Stimulated activated naive CD8-positive, alpha-beta T cell treated with anti-CD3 and anti-CD28 coated beads, Interleukin-15, amount 100 ng/mL, for 72 hours (primary cell): ENCODE data around the gene CSN1S1.
A peak's percentile ranks its signal among the peaks of the same experiment; 100 is the strongest.
"Not testable (repeated sequence)": the region's sequence is repeated elsewhere in the genome, so short reads cannot be mapped to it uniquely, and the experiment has no call there.

Experiments
- ATAC-seq: fragments of 150-1000 bp; cut with Tn5 transposase; 2 replicates; pipeline ENCODE4 v1.10.0; 2021; ENCODE audit warnings: mild to moderate bottlenecking, moderate library complexity
- DNase-seq, 2 donors: peaks; one replicate each; pipeline ENCODE4 v3.0.0; 2021 to 2022
- H3K27ac Mint-ChIP-seq, 2 donors: one replicate each; pipeline ENCODE4 v1.8.0; 2022; ENCODE audit warnings: mild to moderate bottlenecking in 2 of 2, mixed read lengths in 2 of 2, moderate library complexity in 2 of 2
- H3K27me3 Mint-ChIP-seq: one replicate; pipeline ENCODE4 v1.8.0; 2022; ENCODE audit warnings: mixed read lengths
- H3K4me1 Mint-ChIP-seq: one replicate; pipeline ENCODE4 v1.8.0; 2022; ENCODE audit warnings: mild to moderate bottlenecking, mixed read lengths
- H3K4me3 Mint-ChIP-seq, 2 donors: one replicate each; pipeline ENCODE4 v1.8.0; 2022; ENCODE audit warnings: mild to moderate bottlenecking in 2 of 2, mixed read lengths in 2 of 2, moderate library complexity in 1 of 2
- H3K9me3 Mint-ChIP-seq, 2 donors: one replicate each; pipeline ENCODE4 v1.8.0; 2022; ENCODE audit warnings: mixed read lengths in 2 of 2

Gene CSN1S1, protein sequence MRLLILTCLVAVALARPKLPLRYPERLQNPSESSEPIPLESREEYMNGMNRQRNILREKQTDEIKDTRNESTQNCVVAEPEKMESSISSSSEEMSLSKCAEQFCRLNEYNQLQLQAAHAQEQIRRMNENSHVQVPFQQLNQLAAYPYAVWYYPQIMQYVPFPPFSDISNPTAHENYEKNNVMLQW

DNA sequence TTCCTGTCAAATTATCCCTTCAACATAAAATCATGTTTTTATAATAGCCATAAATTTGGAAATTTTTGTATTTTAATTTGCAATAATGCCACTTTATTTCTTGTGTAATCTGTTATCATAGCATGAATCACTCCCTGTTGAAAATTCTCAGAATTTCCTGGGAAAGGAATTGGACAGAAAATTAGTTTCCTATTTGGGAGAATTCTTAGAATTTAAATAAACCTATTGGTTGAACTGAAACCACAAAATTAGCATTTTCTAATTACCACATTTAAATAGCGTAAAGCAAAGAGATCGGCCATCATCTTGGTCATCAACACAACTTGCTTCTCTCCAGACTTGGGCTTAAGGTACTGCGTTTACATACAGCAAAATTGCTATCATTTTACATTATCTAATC lies at the start of gene CSN1S1:
CSN1S1 (plus strand) TSS at position 301 of the 400 bp plus-strand sequence. CDS start 1,488 bp downstream, outside the sequence.
- H3K27ac Mint-ChIP-seq = no peak within 1 kb of the TSS
- no peaks in the 10 kb centered on the region for H3K9me3 Mint-ChIP-seq
- DNase-seq (no peak), ATAC-seq (no peak)
- H3K4me1 Mint-ChIP-seq = no peaks in the 10 kb centered on the region
- H3K27me3 Mint-ChIP-seq = no peaks in the 10 kb centered on the region
- H3K4me3 Mint-ChIP-seq = no peak within 1 kb of the TSS

DNA sequence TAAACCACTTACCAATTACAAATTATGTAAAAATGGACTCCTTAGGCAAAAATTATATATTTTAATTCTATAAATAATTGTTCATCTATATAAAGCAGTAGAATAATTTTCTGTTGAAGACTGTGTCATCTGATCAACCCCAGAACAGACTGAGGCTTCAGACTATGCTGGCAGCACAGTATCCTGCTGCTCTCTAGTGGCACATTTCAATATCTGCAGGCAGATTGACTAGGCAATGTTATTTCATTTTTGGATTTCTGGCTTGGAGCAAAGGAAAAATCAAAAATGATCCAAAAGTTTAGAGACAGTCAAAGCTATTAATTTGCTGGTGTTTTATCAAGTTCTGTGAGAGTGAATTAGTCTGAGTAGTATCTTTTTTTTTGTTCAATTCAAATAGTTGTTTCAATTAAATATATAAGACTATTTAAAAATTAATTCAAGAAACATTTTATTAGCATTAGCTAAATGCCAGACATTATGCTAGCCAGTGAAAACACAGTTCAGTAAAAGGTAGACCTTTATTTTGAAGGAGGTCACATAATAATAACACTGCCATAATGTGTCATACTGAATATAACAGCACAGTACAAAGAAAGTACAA lies 49.6 kb upstream of the CSN1S1 start:
- H3K9me3 Mint-ChIP-seq = peaks cover 0 to 5% of the 10 kb centered on the region in 2 donors
- H3K4me1 Mint-ChIP-seq = no peaks in the 10 kb centered on the region
- H3K4me3 Mint-ChIP-seq = no peak overlapping the region
- H3K27me3 Mint-ChIP-seq = no peaks in the 10 kb centered on the region
- peak; percentile 70 for ATAC-seq
- H3K27ac Mint-ChIP-seq = no peak overlapping the region
- peak in 1 of 2 donors; percentile 19 for DNase-seq

DNA sequence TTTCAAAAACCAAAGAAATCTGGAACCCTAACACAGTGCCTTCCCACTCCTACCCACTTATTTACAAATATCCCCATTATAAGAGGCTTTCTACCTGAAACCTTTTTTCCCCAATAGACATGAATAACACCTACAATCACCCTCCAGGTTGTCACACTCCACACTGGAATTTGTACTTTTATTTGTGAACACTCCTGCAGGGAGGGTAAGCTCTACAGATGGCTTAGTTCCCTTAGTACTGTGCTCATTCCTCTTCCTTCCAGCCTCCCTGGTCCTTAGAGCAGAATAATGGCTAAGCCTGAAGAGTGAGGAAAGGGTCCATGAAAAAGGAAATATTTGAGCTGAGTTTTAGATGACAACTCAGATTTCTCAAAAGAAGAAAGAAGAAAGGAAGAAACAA lies 48.7 kb upstream of the CSN1S1 start:
- no peak for ATAC-seq
- H3K27me3 Mint-ChIP-seq = no peaks in the 10 kb centered on the region
- H3K4me3 Mint-ChIP-seq = no peak overlapping the region
- H3K9me3 Mint-ChIP-seq = peaks cover 0 to 5% of the 10 kb centered on the region in 2 donors
- no peaks in the 10 kb centered on the region for H3K4me1 Mint-ChIP-seq
- peak overlapping the region in 1 of 2 donors; percentile 64 for H3K27ac Mint-ChIP-seq
- no peak for DNase-seq

DNA sequence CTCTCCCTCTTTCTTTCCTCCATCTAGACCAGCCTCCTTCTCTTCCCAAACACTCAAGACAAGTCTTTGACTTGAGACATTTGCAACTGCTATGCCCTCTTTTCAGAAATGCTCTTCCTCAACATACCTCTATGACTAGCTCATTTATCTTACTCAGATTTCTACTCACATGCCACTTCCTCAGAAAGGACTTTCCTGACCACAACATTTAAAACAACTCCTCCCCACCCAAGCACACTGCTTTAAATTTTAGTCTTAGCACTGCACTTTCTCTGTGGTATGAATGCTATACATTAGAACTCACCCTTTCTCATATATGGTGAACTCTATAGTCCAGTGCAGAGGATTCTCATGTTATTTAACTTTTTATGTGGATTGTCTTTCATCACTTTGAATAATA lies 42.5 kb upstream of the CSN1S1 start:
- H3K9me3 Mint-ChIP-seq = peaks cover 0 to 5% of the 10 kb centered on the region in 2 donors
- H3K4me3 Mint-ChIP-seq = no peak overlapping the region
- DNase-seq (no peak), ATAC-seq (peak; percentile 31)
- no peak overlapping the region for H3K27ac Mint-ChIP-seq
- H3K4me1 Mint-ChIP-seq = peaks cover 6% of the 10 kb centered on the region
- no peaks in the 10 kb centered on the region for H3K27me3 Mint-ChIP-seq

DNA sequence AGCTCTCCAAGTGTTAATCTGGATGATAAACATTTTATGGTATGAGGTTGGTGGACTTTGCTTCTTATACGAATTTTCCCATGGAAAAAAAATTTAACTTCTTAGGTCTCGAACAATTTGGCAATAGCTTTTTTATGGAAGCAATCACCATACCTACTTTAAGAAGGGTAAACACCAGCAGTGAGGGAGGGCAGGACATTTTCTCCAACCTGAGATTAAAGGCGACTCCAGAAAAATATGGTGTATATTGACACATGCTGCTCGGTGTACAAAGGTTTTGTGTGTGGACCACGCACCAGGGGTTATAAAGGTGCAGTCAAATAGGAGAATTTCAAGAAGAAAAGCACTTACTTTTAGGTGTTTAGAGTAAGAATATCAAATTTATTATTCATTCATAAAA lies 36.7 kb upstream of the CSN1S1 start:
- peaks cover 20% of the 10 kb centered on the region for H3K27me3 Mint-ChIP-seq
- H3K4me1 Mint-ChIP-seq = no peaks in the 10 kb centered on the region
- H3K9me3 Mint-ChIP-seq = no peaks in the 10 kb centered on the region
- DNase-seq (no peak), ATAC-seq (no peak)
- H3K27ac Mint-ChIP-seq = no peak overlapping the region
- no peak overlapping the region for H3K4me3 Mint-ChIP-seq

DNA sequence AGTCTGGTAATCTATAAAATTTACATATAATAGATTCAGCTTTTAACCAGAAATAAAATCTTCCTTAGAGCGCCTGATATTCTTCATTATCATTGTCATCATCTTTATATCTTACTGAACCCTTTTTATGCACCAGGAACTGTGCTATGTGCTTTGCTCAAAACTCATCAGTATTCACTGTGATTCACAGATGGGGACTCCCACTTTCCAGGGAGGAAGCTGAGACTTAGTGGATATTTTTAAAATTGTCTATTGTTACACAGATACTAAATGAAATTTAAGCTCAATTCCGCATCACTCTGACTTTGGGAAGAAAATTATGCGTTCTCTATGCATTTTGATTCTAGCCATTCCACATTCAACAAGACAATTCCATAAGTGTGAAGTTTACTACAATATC lies 36.1 kb upstream of the CSN1S1 start:
- ATAC-seq = no peak
- H3K9me3 Mint-ChIP-seq = no peaks in the 10 kb centered on the region
- H3K27ac Mint-ChIP-seq = no peak overlapping the region

DNA sequence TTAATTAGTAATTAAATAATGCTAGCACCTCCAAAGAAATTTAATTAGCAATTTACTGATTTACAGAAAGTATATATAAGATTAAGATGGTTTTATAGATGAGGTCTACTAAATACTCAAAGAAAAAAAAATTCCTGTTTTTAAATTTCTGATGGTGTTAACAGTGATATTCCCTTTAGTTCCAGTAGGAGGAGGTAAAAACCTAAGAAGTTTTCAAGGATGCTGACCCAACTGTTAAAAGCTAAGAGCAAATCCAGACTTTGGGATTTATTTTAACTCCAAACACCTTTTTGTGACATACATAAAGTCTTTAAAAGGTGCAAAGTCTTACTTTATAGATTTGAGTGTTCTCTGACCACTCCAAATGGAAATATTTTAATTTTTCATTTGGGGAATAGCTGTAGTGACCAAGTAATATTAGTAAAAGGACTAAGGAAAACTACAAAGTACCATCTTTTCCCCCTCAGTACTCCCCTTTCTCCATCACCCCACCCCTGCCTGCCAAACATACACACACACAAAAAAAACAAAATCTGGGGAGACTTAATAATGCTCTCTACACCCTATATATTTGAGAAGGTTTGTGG lies 34.2 kb upstream of the CSN1S1 start:
- DNase-seq = no peak
- H3K27me3 Mint-ChIP-seq = peaks cover 22% of the 10 kb centered on the region
- no peak for ATAC-seq
- H3K4me1 Mint-ChIP-seq = no peaks in the 10 kb centered on the region
- no peak overlapping the region for H3K27ac Mint-ChIP-seq
- H3K4me3 Mint-ChIP-seq = no peak overlapping the region
- no peaks in the 10 kb centered on the region for H3K9me3 Mint-ChIP-seq

More for the DNA sequence above, 36.1 kb upstream of the CSN1S1 start:
- no peak overlapping the region for H3K4me3 Mint-ChIP-seq
- H3K4me1 Mint-ChIP-seq = no peaks in the 10 kb centered on the region
- no peak for DNase-seq
- peaks cover 22% of the 10 kb centered on the region for H3K27me3 Mint-ChIP-seq

DNA sequence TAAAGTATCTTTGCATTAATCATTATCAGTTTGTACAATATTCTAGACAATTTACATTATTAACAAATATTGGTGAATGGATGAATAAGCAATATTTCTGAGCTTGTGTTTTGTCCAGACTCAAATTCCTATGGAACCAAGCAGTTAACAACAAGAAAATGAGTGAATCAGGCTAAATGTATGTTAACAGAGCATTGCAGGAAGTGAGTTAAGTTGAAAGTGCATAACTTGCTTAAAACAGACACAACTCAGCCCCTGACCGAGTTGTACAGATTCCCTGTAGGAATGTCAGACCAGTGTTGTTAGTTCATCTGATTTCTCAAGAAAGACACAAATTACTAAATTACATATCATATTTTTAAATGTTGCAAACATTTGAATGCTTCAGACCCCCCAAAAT lies 23.7 kb upstream of the CSN1S1 start:
- Mint-ChIP-seq H3K27me3 (peaks cover 6% of the 10 kb centered on the region), H3K4me3 (no peak overlapping the region), H3K9me3 (no peaks in the 10 kb centered on the region), H3K4me1 (no peaks in the 10 kb centered on the region), H3K27ac (no peak overlapping the region)
- no peak for DNase-seq
- ATAC-seq = no peak

DNA sequence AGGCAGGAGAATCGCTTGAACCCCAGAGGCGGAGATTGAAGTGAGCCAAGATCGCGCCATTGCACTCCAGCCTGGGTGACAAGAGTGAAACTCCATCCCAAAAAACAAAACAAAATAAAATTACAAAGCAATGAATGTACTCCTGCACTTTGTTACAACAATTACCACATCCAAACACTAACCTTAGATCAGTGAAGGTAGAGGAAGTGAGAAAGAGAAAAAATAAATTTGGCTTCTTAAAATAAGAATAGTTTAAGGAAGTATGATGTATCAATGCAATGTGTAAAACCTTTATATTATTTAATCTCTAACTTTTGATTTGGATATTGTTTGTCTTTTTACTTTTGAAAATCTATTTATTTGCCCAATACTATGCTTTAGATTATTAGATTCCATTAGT lies 21.7 kb upstream of the CSN1S1 start:
- ATAC-seq (no peak), DNase-seq (no peak)
- Mint-ChIP-seq H3K4me3 (no peak overlapping the region), H3K4me1 (no peaks in the 10 kb centered on the region), H3K27me3 (no peaks in the 10 kb centered on the region), H3K27ac (no peak overlapping the region), H3K9me3 (no peaks in the 10 kb centered on the region)

DNA sequence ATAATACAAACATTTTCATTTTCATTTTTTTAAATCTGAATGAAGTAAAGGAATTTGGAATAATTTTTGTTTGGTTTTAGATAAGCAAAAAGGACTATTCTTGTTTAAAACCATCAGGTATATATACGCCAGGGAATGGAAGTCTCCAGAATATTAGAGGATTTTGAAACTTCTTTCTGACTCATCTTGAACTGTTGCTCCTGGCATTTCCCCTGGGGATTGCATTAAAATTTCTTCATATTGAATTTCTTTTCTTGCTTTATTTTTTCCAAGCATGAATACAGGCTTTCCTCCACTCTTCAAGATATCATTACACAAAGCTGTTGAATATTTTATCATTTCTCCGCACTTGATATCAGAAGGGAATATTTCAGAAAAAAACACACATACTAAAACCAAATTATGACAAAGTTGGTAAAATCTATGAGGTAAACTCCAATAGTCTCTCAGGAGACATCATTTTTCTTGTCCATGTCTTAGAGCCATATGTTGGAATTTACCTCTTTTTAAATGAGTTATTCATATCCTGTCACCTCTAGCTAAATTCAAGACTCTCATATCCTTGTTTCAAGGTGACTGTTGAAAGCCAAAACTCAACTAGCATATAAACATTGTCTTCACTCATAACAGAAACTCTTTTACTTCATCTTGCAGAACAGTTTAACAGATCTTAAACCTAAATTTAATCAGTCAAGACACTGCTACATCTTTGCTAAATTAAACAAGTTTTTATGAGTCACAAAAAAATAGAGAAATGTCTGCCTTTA lies 20.7 kb upstream of the CSN1S1 start:
- H3K4me3 Mint-ChIP-seq = no peak overlapping the region
- no peaks in the 10 kb centered on the region for H3K27me3 Mint-ChIP-seq
- no peak for ATAC-seq
- H3K27ac Mint-ChIP-seq = no peak overlapping the region
- DNase-seq = no peak
- H3K4me1 Mint-ChIP-seq = no peaks in the 10 kb centered on the region
- no peaks in the 10 kb centered on the region for H3K9me3 Mint-ChIP-seq

DNA sequence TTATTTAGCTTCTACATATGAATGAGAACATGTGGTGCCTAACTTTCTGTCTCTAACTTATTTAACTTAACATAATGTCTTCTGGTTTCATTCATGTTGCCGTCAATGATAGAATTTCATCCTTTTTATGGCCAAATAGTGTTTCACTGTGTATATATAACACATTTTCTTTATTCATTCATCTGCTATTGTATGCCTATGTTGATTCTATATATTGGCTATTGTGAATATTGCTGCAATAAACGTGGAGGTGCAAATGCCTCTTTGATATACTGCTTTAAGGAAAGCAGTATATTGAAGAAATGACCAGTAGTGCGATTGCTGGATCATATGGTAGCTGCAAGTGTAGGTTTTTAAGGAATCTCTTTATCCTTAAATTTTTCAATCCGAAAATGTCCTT lies 10.0 kb upstream of the CSN1S1 start:
- DNase-seq (no peak), ATAC-seq (no peak)
- Mint-ChIP-seq H3K4me1 (no peaks in the 10 kb centered on the region), H3K27me3 (peaks cover 7% of the 10 kb centered on the region), H3K4me3 (no peak overlapping the region), H3K9me3 (no peaks in the 10 kb centered on the region), H3K27ac (no peak overlapping the region)

DNA sequence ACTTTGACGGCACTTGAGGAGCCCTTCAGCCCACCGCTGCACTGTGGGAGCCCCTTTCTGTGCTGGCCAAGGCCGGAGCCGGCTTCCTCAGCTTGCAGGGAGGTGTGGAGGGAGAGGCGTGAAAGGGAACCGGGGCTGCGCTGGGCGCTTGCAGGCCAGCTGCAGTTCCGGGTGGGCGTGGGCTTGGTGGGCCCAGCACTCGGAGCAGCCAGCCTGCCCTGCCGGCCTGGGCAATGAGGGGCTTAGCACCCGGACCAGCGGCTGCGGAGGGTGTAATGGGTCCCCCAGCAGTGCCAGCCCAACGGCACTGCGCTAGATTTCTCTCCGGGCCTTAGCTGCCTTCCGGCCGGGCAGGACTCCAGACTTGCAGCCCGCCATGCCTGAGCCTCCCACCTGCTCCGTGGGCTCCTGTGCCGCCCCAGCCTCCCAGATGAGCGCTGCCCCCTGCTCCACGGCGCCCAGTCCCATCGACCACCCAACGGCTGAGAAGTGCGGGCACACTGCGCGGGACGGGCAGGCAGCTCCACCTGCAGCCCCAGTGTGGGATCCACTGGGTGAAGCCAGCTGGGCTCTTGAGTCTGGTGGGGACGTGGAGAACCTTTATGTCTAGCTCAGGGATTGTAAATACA lies 7.0 kb upstream of the CSN1S1 start:
- H3K9me3 Mint-ChIP-seq, H3K27ac Mint-ChIP-seq, ATAC-seq, H3K4me3 Mint-ChIP-seq, DNase-seq, H3K4me1 Mint-ChIP-seq, H3K27me3 Mint-ChIP-seq: not testable (repeated sequence)

DNA sequence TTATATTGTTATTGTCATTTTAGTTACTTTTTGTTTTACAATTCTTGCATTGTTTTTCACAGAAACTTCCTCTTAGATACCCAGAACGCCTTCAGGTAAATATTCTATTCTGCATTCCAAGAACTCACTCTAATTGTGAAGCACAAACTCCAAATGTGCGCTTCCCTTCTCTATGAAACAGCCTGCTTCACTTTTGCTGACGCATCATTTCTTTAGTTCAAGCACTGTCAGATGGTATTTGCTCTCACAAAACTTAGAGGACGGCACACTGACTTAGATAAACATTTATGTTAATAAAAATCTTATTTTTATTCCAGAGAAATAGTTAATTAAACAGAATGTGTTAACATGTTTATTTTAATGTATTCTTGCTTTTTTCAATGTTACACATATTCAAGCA lies 3.3 kb downstream of the CSN1S1 start:
- no peaks in the 10 kb centered on the region for H3K27me3 Mint-ChIP-seq
- DNase-seq = no peak
- H3K9me3 Mint-ChIP-seq = no peaks in the 10 kb centered on the region
- no peaks in the 10 kb centered on the region for H3K4me1 Mint-ChIP-seq
- H3K27ac Mint-ChIP-seq = no peak overlapping the region
- no peak for ATAC-seq
- no peak overlapping the region for H3K4me3 Mint-ChIP-seq

DNA sequence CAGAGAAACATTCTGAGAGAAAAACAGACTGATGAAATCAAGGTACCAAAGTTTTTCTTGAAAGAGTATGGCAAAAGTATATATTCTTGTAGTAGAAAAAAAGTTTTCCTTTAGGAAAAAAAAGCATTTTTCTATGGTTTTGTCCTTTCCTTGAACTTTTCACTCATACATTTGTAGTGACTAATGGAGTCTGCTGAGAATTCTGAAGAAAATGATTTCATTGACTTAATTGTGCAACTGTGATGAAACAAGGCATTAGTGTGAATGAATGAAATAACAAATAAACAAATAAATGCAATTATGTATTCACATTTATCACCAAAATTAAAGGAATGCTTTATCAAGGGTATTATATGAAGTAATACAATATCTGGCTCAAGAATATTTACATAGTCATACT lies 5.7 kb downstream of the CSN1S1 start:
- Mint-ChIP-seq H3K4me1 (no peaks in the 10 kb centered on the region), H3K27me3 (no peaks in the 10 kb centered on the region), H3K4me3 (no peak overlapping the region), H3K9me3 (no peaks in the 10 kb centered on the region), H3K27ac (no peak overlapping the region)
- no peak for DNase-seq
- no peak for ATAC-seq

DNA sequence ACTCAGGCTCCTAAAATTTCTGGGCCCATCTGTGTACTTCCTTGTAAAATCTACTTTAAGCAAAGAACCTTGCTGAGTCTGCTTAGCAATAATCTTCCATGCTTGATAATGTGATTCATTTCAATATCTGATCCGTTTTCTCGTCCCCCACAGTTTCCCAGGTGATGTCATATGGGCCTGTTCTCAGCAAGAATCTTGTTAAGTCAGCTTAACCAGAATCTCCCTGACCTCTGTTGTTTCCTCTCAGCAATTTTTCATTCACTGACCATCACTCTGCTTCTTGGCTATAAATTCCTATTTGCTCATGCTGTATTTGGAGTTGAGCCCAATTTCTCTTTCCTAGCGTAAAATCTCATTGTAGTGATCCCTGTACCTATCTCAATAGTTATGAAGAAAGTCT lies 20.7 kb downstream of the CSN1S1 start:
- H3K27me3 Mint-ChIP-seq = peaks cover 12% of the 10 kb centered on the region
- no peak overlapping the region for H3K27ac Mint-ChIP-seq
- no peaks in the 10 kb centered on the region for H3K4me1 Mint-ChIP-seq
- DNase-seq (no peak), ATAC-seq (no peak)
- no peak overlapping the region for H3K4me3 Mint-ChIP-seq
- peaks cover 0 to 9% of the 10 kb centered on the region in 2 donors for H3K9me3 Mint-ChIP-seq

DNA sequence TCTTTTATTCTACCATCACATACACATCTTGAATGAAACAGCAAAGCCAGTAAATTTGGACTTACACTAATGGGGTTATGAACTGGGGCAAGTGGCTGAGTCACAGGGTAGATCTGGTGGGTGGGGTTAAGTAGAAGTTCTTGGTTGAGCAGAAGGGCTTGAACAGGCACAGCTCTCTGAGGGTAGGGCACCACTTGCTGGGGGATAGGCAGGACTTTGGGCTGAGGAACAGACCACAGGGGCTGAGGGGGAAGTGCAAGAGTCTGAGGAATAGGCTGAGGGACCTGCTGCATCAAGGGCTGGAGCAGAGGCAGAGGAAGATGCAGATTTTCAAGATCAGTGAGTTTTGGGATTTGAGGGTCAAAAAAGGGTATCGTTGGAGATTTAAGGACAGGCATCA lies 26.3 kb downstream of the CSN1S1 start:
- peaks cover 12% of the 10 kb centered on the region for H3K27me3 Mint-ChIP-seq
- no peak overlapping the region for H3K4me3 Mint-ChIP-seq
- DNase-seq (no peak), ATAC-seq (peak; percentile 20)
- H3K9me3 Mint-ChIP-seq = no peaks in the 10 kb centered on the region
- no peak overlapping the region for H3K27ac Mint-ChIP-seq
- H3K4me1 Mint-ChIP-seq = no peaks in the 10 kb centered on the region
